IPS DF 19.7 (cell line): ENCODE data around the gene ODAD2.
"Not testable (repeated sequence)": the region's sequence is repeated elsewhere in the genome, so short reads cannot be mapped to it uniquely, and the experiment has no call there.

Experiments
- DNase-seq: peaks from one replicate; pipeline ENCODE4 v3.0.0-alpha.2; 2013; ENCODE audit warnings: low read depth, low spot score

ODAD2 gene

DNA sequence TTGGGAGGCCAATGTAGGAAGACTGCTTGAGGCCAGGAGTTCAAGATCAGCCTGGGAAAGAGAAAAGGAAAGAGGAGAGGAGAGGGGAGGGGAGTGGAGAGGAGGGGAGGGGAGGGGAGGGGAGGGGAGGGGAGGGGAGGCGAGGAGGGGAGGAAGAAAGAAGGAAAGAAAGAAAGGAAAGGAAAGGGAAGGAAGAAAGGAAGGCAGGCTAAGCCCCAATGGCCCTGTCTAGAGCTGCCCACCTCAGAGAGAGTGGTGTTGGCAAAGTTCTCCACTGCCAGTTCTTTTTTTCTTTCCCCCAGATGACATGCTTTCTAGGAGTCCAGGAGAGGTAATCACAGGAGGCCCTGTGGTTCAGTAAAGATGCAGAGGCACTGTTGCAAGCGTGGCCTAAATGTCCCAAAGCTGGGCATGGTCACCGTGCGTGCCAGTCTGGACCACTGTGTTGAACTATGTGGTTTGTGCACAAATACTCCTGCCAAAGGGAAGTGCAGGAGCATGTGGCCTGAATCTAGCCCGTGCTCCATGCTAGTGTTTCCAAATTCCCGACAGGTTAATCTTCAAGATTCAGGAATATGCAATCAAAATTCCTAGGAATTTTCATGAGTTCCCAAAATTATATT is 39.7 kb downstream of the ODAD2 start:
- DNase-seq = no peak

DNA sequence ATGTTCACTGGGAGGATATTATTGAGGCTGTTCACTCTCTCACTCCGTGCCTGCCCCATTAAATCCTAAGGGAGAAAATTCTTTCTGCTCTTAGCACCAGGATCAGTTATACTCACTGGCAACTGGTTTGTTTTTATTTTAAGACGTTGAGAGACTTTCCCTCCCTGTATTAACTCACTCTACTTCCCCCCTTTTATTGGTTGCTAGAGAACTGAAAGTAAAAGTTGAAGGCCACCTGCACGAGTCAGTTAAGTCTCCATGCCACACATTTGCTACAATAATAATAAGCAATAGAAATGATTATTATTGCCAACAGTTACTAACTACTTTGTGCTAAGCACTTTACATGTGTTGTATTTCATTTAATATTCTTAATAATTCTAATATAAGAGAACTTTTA is 40.5 kb downstream of the ODAD2 start:
- DNase-seq = not testable (repeated sequence)

DNA sequence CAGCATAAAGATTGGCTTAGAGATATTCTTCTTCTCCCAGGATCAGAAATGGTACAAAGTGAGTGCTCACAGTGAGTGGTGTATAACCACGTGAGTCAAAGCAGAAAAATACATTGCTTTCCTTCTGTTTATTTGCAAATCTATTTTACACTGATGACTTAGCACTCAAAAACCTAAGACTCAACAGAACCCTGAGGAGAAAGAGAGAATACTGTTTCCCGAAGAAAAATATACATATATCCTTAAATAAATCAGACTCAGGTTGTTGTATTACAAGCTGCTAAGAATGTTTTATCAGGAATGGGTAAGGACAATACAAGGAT is 48.7 kb downstream of the ODAD2 start:
- no peak for DNase-seq

DNA sequence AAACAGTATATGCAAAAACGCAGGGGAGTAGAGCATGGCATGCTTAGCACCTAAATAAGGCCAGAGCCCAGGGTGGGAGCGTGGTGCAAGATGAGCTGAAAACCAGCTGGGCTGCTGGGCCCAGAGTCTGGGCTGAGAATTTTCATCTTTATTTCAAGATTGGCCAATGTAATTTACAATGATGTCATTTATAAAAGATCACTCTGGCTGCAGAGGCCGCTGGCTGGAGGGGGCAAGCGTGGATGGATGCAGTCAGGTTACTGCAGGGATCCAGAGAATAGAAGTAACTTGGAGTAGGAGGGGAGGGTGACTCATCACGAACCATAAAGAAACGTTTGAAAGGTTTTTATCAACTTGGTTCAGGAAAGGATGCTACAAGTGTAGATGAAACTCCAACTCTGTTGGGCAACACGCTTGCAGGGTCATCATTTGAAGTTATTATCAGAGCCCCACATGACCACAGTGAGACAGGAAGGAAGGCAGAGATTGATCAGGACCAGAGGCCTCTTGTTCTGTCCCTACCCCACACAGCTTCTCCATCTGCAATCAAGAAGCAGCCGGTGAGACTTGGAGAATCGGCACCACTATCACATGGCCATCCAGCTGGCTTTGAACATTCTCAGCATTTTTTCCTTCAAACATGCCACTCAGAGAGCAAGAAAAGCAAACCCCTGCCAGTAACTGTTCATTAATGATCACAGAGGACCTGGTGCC is 49.2 kb downstream of the ODAD2 start:
- DNase-seq = no peak

DNA sequence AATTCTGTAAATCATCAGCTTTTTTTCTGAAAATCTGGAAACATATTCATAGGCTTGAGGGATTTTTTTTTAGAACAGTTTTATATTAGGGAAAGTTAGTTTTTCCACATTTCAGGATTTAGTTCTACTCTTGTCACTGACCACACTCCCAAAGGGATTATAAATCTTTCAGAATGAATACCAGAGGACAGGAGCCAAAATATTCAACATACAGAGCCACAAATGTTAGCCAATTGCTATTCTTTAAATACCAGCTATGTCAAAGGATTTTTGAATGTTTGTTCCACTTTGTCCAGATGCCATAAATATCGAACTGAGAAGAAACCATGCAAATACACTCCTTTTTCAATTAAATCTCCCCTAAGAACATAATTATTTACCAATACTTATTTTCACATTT is 50.7 kb downstream of the ODAD2 start:
- DNase-seq = no peak

DNA sequence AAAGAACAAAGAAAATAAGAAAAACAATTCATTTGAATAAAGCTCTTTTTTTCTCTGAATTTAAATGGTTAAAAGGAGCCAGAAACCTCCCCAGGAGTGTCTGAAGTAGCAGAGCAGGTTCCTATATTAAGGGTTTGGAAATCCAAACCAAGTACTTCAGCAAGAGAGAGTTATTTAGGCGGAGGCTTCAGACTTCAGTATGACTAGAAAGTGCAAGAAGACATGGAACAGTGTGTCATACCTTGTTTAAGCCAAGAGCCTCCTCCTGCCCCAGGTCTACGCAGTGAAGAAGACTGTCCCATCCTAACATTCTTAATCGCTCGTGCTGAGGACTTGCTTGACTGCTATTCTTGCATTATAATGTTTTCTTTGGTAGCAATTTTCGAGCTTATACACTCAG is 51.3 kb downstream of the ODAD2 start:
- no peak for DNase-seq

DNA sequence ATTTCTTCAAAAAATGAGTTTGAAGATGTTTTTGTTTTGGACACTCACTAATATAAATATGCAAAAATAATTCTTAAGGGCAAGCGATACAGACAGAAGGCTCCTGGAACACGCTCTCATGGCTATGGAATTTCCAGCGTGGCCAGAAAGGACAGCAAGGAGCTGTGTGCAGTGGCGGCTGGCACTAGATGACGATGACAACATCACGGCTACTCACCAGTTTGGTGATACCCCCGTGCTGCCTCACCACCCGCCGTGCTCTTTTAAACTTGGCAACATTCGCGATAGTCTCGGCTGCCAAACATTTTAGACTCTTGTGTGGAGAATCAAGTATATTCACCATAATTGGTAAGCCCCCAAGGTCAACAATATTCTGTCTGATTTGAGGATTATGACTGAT is 54.9 kb downstream of the ODAD2 start:
- no peak for DNase-seq

DNA sequence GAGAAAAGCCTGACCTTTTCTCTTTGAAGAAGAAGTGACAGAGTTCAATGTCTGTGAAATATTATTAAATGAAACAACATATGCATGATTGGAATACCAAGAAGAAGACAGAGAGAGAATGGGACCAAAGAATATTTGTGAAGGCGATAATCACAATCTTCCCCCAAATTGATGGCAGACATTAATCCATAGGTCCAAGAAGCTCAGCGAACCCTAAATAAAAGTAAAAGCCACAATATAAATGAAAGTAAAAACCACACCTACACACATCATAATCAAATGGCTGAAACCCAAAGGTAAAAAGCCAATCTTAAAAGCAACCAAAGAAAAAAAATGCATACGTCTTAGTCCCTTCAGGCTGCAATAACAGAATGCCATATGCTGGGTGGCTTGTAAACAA is 84.0 kb downstream of the ODAD2 start:
- no peak for DNase-seq

DNA sequence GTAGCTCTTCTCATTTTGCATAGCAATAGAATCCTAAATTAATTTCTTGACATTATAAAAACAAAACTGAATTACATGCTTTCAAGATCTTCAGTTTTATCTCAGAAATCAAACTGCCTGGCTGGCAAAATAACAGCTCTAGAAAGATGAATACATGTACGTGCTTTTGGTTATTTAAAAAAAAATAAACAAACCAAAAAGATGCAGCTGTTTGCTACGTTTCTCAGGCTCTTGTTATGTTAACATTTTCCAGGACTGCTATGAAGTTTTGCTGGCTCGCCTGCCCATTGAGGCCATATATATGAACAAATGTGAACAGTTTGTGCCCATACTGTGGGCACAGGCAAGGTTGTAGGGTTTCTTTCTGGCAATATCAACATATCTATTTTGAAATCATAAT is 86.6 kb downstream of the ODAD2 start:
- DNase-seq = no peak

DNA sequence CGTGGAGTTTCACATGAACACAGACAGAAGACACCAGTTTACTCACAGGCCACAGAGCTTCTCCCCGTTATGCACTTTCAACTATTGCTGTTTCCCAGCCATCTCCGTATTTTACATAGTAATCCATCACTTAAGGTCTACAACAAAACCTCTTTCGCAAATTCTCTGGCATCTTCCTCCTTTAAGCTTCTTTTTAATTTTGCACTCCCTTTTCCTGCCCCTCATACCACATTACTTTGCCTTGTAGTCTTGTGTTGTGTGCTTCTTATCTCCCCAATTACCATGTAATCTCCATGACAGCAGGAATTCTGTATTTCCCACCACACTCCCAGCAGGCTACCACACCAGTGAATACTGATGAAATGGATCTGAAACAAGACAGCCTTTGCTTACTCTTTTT is 87.3 kb downstream of the ODAD2 start:
- DNase-seq = peak; percentile 40

DNA sequence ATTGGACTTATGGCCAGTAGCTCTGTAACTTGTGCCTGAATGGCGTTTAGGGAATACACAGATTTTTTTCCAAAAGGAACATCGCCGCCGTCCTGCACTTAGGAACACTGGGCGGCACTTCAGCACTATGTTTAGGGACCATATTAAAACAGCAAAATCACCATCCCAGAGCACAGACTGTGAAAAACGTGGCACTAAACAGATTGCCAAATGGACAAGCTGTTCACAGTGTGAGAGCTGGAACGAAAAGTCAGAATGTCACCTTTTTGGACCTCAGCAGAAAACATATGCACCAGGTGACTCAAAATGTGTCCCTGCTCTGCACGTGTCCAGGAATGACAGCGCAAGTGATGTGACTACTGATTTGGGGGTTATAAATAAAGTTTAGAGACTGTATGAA is 87.9 kb downstream of the ODAD2 start:
- no peak for DNase-seq

DNA sequence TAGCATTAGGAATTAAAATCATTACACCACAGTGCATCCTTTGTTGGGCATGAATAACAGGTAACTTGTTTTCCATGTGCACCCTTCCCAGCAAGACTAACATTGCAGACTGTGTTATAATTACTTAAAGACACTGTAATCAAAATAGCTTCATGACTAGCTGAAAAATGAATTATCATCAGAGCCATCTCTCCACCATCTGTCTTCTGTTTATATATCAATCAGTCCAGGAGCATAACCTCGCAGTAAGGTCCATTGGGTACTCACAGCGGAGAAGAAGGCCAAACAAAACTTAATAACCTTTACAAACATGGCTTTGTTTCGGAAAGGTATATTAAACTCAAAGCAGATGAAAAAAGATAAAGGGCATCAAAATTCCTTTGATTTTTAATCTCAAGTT is 90.6 kb downstream of the ODAD2 start:
- DNase-seq = no peak

DNA sequence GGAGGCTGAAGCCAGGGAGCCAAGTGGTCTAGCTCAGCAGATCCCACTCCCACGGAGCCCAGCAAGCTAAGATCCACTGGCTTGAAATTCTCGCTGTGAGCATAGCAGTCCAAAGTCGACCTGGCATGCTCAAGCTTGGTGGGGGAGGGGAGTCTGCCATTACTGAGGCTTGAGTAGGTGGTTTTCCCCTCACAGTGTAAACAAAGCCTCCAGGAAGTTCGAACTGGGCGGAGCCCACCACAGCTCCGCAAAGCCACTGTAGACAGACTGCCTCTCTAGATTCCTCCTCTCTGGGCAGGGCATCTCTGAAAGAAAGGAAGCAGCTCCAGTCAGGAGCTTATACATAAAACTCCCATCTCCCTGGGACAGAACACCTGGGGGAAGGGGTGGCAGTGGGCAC is 99.4 kb downstream of the ODAD2 start:
- not testable (repeated sequence) for DNase-seq

DNA sequence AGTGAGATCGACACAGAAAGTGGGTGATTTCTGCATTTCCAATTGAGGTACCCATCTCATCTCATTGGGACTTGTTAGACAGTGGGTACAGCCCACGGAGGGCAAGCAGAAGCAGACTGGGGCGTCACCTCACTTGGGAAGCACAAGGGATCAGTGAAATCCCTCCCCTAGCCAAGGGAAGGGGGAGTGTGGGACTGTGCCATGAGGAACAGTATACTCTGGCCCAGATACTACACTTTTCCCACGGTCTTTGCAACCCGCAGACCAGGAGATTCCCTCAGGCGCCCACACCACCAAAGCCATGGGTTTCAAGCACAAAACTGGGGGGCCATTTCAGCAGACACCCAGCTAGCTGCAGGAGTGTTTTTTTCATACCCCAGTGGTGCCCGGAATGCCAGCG is 99.8 kb downstream of the ODAD2 start:
- DNase-seq = no peak

DNA sequence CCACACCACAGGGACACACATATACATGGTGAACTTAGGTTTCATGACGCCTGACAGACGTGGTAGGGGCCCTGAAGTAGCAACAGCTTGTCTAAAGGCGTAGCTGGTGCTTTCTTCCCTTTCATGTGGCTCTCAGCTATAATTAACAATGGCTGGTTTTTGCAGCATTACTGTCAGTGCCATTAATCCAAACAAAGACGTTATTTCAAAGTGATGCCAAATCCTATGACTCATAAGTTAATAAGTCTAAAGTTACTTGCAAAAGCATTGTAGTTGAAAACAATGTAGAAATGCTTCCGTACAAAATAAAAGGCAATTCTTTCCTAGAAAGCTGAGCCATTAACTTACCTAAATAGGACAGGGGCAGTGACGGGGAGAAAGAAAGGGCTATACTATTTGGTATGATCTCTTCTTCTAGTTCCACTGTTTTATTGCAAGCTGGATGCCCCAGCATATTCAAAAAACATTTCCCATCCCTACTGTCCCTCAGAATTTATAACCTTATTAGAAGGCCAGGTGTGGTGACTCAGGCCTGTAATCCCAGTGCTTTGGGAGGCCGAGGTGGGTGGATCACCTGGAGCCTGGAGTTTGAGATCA is 105.4 kb downstream of the ODAD2 start:
- DNase-seq = no peak

DNA sequence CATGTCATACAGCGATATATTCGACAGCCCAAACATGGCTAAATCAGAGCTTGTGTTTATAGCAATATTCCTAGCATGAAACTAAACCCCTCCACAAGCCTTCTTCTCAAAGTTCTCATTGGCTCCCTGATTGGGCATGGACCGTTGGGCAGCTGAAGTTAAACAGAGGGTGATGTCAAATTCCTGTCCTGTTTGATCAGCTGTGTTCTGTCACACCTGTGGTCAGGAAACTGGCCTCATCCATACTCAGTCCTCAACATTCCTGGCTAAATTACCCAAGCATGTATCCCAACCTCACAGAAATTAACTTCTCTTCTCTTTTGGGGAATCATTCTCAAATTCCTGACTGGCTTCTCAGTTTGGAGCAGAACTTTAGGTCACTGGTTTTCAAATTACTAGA is 107.9 kb downstream of the ODAD2 start:
- no peak for DNase-seq

DNA sequence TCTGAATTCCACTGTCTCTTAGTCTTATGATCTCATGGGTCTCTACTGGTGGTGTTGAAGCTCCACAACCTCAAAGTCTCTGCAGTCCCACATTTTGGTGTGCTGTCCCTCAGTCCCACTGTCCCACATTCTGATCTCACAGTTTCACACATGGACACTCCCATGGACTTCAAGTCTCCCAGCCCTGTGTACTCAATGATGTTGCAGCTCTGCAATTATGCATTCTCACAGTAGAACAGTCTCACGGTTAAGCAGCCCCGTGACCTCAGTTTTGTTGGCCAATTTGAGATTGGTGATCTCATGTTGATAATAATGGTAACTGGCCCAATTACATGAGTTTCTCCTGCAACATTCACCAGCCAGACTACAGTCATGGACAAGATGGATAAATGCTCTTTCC is 109.4 kb downstream of the ODAD2 start:
- DNase-seq = no peak

DNA sequence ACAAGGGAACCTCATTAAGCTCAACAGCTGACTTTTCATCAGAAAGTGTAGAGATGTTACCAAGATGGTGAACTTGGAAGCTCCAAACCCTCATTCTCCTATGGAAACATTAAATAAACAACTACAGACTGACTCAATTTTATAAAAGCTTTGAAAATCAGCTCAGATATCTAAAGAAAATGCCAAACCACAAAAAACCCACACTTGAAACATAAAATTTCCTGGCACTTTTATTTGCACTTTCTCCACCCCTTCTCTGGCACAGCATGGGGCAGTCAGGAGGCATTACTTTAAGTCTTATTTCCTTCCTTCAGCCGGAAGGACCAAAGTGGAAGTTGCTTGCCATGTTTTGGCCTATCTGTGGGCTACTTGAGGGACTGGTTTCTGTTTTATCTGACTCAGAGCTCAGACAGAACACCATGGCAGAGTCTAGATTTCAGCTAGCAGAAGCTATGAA is 114.7 kb downstream of the ODAD2 start:
- DNase-seq = no peak

DNA sequence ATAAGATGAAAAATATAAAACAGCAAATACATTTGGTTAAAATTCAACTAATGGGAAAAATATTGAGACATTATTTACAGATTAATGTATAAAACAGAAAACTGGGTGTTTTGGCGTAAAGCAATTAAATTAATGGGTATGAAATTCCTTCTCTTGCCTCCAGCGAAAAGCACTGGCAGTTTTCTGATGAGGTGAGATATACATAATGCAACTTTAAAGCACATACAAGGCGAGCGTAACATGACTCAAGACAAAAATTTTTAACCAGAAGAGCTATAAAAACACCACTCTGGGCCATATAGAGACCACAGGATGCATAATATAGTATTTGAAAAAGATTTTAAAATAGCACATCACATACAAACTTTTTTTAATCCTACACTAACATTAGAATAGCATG is 120.6 kb downstream of the ODAD2 start:
- no peak for DNase-seq

DNA sequence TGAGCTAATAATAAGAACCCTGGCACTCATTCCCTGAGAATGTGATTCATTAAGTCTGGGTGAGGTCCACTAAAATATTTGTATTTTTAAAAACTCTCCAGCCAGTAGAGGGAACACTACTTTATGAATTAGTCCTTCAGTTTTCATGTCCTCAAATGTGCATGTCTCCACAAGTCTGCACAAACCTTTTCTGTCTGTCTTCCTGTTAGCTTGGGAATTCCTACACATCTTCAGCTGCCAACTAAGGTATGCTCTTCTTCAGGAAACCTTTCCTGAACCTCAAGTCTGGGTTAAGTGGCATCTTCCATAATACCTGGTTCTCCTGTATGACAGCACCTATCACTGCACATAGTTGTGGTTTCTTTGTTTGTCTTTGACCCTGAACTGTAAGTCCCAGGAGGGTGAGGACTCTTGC is 133.7 kb downstream of the ODAD2 start:
- no peak for DNase-seq

DNA sequence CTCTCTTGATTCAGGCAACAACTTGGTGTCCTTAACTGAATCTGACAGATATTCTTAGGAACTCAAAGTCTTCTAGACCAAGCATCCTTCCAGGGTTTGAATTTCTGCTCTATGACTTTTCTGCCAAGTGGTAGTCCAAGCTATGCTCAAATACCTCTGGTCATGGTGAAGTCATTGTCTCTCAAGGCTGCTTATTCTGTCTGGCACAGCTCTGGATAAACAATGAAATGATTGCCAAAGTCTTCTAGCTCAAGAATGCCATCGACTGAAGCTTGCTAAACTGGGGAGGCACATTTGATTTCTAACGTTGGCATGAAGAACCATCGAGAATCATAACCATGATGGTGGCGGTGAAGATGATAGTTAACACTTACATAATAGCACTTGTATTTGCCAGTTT is 137.1 kb downstream of the ODAD2 start:
- no peak for DNase-seq

DNA sequence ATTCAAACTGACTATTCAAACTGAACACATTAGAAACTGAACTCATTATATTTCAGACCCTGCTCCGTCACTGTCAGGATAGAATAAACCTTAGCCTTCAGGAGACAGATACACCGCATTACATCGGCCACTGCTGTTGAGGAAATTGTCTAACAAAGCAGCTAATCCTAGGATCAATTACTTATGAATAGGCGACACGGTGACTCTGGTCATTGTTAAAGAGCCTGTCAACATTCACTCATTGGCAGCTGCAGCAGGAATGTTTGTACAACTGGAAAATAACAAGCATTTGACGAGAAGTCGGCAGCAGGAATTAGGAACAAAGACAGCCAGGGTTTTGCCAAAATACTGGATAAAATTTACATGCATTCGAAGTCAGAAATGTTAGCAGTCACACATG is 141.3 kb downstream of the ODAD2 start:
- DNase-seq = no peak

DNA sequence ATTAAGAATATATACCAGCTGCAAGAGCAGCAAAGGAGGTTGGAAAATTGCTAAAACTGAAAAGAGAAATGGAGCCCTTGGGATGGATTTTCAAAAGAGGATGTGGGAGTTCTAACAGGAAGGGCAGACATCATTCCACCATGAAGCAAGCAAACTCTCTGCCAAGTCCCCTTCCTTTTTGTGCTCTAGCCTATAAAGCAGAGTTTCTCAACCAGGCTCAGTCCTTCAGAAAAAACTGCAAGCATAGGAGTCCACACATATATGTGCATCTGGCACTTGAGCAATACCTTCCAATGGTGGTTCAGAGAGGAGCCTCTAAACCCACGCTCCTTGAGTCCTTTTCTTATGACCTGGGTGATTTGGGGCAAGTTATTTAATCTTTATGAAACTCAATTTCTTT is 154.7 kb downstream of the ODAD2 start:
- DNase-seq = no peak
